Keratinocyte (primary cell): Measurements from ENCODE around the gene RPL23. TPM values are rescaled to one million over a fixed set of nuclear protein-coding genes. Genes with fewer than 3 reads are reported as not detected.

ENCODE experiments used
- DNase-seq: peaks from one replicate; pipeline ENCODE4 v3.0.0-alpha.2; 2011; ENCODE audit warnings: low read depth, missing footprints, low spot score
- FAIRE-seq: peaks from 2 replicates; lab custom pipeline; 2011; peaks lifted over from hg19 to GRCh38; lab: Jason Lieb, UNC
- H2AFZ ChIP-seq: 2 replicates; pipeline ENCODE4 v1.6.0; 2012; ENCODE audit warnings: low read length, control low read depth, inconsistent platforms; ENCODE audit not compliant: control insufficient read depth
- H3K27ac ChIP-seq: 2 replicates; pipeline ENCODE4 v1.5.1; 2011; ENCODE audit warnings: low read length; ENCODE audit not compliant: control insufficient read depth, insufficient read depth
- H3K27me3 ChIP-seq: 3 replicates; pipeline ENCODE4 v1.6.0; 2011; ENCODE audit warnings: low read length; ENCODE audit not compliant: control insufficient read depth, insufficient read depth; ENCODE audit errors: extremely low read depth
- H3K36me3 ChIP-seq, 2 experiments: 2 replicates in 1 of 2; 3 replicates in 1 of 2; pipeline ENCODE4 v1.5.1; 2011; ENCODE audit warnings: low read length in 2 of 2, mild to moderate bottlenecking in 1 of 2; ENCODE audit not compliant: control insufficient read depth in 2 of 2, insufficient read depth in 2 of 2; ENCODE audit errors: extremely low read depth in 1 of 2
- H3K4me1 ChIP-seq: 3 replicates; pipeline ENCODE4 v1.5.1; 2011; ENCODE audit warnings: low read length; ENCODE audit not compliant: control insufficient read depth, insufficient read depth; ENCODE audit errors: extremely low read depth
- H3K4me2 ChIP-seq: 3 replicates; pipeline ENCODE4 v1.6.0; 2011; ENCODE audit warnings: low read depth, low read length; ENCODE audit not compliant: control insufficient read depth, insufficient read depth; ENCODE audit errors: extremely low read depth
- H3K4me3 ChIP-seq, 3 experiments: fragments of 200-600 bp in 1 of 3; sonication (generic) in 1 of 3; 2 replicates in 2 of 3; 3 replicates in 1 of 3; pipeline ENCODE4 v1.5.1; 2011 to 2016; ENCODE audit warnings: low read length in 3 of 3, mild to moderate bottlenecking in 3 of 3, control low read depth in 2 of 3, inconsistent platforms in 1 of 3, low read depth in 1 of 3, mixed read lengths in 1 of 3, mixed run types in 1 of 3, moderate library complexity in 1 of 3; ENCODE audit not compliant: control insufficient read depth in 2 of 3, insufficient read depth in 2 of 3; ENCODE audit errors: extremely low read depth in 1 of 3
- H3K79me2 ChIP-seq: 2 replicates; pipeline ENCODE4 v1.6.0; 2012; ENCODE audit warnings: low read length; ENCODE audit not compliant: control insufficient read depth, insufficient read depth
- H3K9ac ChIP-seq: 3 replicates; pipeline ENCODE4 v1.6.0; 2011; ENCODE audit warnings: low read length; ENCODE audit not compliant: control insufficient read depth, insufficient read depth; ENCODE audit errors: extremely low read depth
- H3K9me1 ChIP-seq: 3 replicates; pipeline ENCODE4 v1.6.0; 2011; ENCODE audit warnings: low read length; ENCODE audit not compliant: control insufficient read depth, insufficient read depth; ENCODE audit errors: extremely low read depth
- H3K9me3 ChIP-seq: 2 replicates; pipeline ENCODE4 v1.5.1; 2012; ENCODE audit warnings: low read depth, low read length; ENCODE audit not compliant: control insufficient read depth
- H4K20me1 ChIP-seq: 3 replicates; pipeline ENCODE4 v1.6.0; 2011; ENCODE audit warnings: low read length; ENCODE audit not compliant: control insufficient read depth, insufficient read depth; ENCODE audit errors: extremely low read depth
- EZH2 ChIP-seq: IDR thresholded peaks from one replicate; pipeline ENCODE4 v1.6.1; 2012; ENCODE audit warnings: inconsistent platforms, mild to moderate bottlenecking, low read length, moderate library complexity
- dilution Hi-C: fragments of 300-500 bp; cut with MboI; formaldehyde crosslinking; loops from one replicate; pipeline ENCODE4 v1.7.0; 2020; ENCODE audit warnings: low sequenced_read_pairs; ENCODE audit not compliant: extremely low pct_ligation_motif_present
- polyA plus RNA-seq, 5 experiments: library from polyadenylated mRNA; depleted of rRNA in 3 of 5; stranded (reverse) in 3 of 5; stranded (forward) in 1 of 5; unstranded in 1 of 5; fragments of >200 nt; gene quantifications; 1 replicate in 1 of 5; 2 replicates in 3 of 5; 3 replicates in 1 of 5; pipeline versions ENCODE4 v1.2.1 to v1.2.3, GENCODE V29; 2011 to 2012; ENCODE audit warnings: missing spikeins in 2 of 5, low read depth in 1 of 5, low replicate concordance in 1 of 5
- TF ChIP-seq, protein P1 (sequence below), 3 experiments: IDR thresholded peaks in 1 of 3; conservative IDR thresholded peaks in 1 of 3; optimal IDR thresholded peaks in 1 of 3; 2 replicates in 2 of 3; 3 replicates in 1 of 3; pipeline versions ENCODE3 to v1.5.1; 2011; ENCODE audit warnings: low read length in 3 of 3, mild to moderate bottlenecking in 3 of 3, moderate library complexity in 2 of 3, control low read depth in 1 of 3, inconsistent platforms in 1 of 3; ENCODE audit not compliant: insufficient read depth in 2 of 3; ENCODE audit errors: extremely low read depth in 1 of 3

The RPL23 gene
- polyA plus RNA-seq, 1 donor (not counting 4 experiments of a cell fraction or from before 2014, with no cell fraction given): 2,966 TPM

GRCh38 chr17:38885044-38885727 is 31.7 kb upstream of the RPL23 start:
- Histone ChIP-seq H3K9me3 (no peaks in the 10 kb centered on the region), H3K27me3 (no peaks in the 10 kb centered on the region), H3K4me2 (no peak overlapping the region), H3K4me3 (no peak overlapping the region), H3K9me1 (peaks cover 5% of the 10 kb centered on the region), H2AFZ (no peak overlapping the region), H3K36me3 (peaks cover 29 to 60% of the 10 kb centered on the region in 2 experiments), H3K4me1 (peaks cover 39% of the 10 kb centered on the region), H3K27ac (no peak overlapping the region), H3K79me2 (peaks cover 87% of the 10 kb centered on the region), H3K9ac (no peak overlapping the region), H4K20me1 (peaks cover 8% of the 10 kb centered on the region)
- no peak for FAIRE-seq
- TF ChIP-seq, protein P1, sequence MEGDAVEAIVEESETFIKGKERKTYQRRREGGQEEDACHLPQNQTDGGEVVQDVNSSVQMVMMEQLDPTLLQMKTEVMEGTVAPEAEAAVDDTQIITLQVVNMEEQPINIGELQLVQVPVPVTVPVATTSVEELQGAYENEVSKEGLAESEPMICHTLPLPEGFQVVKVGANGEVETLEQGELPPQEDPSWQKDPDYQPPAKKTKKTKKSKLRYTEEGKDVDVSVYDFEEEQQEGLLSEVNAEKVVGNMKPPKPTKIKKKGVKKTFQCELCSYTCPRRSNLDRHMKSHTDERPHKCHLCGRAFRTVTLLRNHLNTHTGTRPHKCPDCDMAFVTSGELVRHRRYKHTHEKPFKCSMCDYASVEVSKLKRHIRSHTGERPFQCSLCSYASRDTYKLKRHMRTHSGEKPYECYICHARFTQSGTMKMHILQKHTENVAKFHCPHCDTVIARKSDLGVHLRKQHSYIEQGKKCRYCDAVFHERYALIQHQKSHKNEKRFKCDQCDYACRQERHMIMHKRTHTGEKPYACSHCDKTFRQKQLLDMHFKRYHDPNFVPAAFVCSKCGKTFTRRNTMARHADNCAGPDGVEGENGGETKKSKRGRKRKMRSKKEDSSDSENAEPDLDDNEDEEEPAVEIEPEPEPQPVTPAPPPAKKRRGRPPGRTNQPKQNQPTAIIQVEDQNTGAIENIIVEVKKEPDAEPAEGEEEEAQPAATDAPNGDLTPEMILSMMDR (optimal IDR thresholded peaks at IDR 0.05 in 1 of 3, IDR thresholded peaks at IDR 0.05 in 1 of 3, conservative IDR thresholded peaks at IDR 0.05 in 1 of 3; ENCODE audit: extremely low read depth in 1 of 3, insufficient read depth in 2 of 3, low read length in 3 of 3): no peak
- TF ChIP-seq EZH2: no peak
- DNase-seq: no peak
- dilution Hi-C loops: no loop called here

DNA sequence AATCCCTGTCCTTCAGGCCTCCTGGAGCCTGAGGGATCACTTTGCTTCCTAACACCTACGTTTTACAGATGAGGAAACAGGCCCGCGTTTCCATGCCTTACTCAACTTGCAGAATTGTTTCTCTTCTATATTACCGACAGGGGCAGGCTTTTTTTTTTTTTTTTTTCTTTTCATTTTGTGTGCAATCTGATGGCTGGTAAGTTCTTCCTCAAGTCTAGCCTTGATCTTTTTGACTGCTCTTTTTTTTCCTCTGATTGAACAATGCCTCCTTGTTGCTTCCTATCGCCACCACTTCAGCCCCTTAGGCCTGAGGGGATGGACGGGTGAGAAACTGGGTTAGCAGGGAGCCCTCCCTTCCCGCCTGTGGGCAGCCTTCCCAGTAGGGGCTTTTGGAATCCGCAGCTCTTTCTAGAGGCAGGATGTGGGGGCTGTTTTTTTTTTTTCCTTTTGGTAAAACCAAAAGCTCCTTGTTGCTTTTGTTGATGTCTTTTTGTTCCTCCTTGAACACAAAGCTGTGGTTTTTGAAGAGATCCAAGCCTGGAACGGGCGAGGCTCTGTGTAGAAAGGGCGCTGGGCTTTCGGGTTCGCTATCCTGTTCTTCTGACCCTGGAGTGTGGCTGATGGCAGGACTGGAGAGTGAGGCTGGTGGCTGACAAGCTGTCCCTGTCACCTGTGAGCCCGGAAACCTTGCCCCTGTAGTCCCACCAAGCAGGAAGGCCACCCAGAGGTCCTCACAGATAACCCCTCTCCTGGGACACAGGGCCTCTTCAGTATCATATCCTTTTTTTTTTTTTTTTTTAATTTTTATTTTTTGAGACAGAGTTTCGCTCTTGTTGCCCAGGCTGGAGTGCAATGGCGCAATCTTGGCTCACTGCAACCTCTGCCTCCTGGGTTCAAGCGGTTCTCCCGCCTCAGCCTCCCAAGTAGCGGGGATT is 30.3 kb upstream of the RPL23 start:
- Histone ChIP-seq H3K36me3 (peaks cover 27 to 50% of the 10 kb centered on the region in 2 experiments), H3K27me3 (no peaks in the 10 kb centered on the region), H3K9me1 (peaks cover 5% of the 10 kb centered on the region), H3K9me3 (no peaks in the 10 kb centered on the region), H2AFZ (no peak overlapping the region), H3K4me3 (no peak overlapping the region), H3K9ac (peak overlapping the region; percentile 32), H3K27ac (peak overlapping the region; percentile 36), H3K4me1 (peaks cover 50% of the 10 kb centered on the region), H4K20me1 (peaks cover 10% of the 10 kb centered on the region), H3K4me2 (peak overlapping the region; percentile 44), H3K79me2 (peaks cover 76% of the 10 kb centered on the region)
- FAIRE-seq: no peak
- no peak for DNase-seq
- dilution Hi-C loops: no loop called here
- TF ChIP-seq, protein P1 (optimal IDR thresholded peaks at IDR 0.05 in 1 of 3, IDR thresholded peaks at IDR 0.05 in 1 of 3, conservative IDR thresholded peaks at IDR 0.05 in 1 of 3; ENCODE audit: extremely low read depth in 1 of 3, insufficient read depth in 2 of 3, low read length in 3 of 3): peak in 2 of 3 experiments; percentile 9 to 22
- TF ChIP-seq EZH2: no peak
